B cell (primary cell): ENCODE measurements around the gene CALR. TPM values are rescaled to one million over a fixed set of nuclear protein-coding genes. Genes with fewer than 3 reads are reported as not detected.

Experiments
- ATAC-seq: fragments of 200-7000 bp; cut with Tn5 transposase; one replicate; pipeline ENCODE4 v1.10.0; 2021; ENCODE audit warnings: low read depth, mild to moderate bottlenecking, moderate number of reproducible peaks, moderate library complexity
- CTCF ChIA-PET: fragments of 350-600 bp; sonication (Branson Sonifier 250); formaldehyde crosslinking; loops from one replicate; lab custom pipeline; 2021; ENCODE audit warnings: antibody characterized with exemption, inconsistent platforms; lab: Charles Lee
- POLR2A ChIA-PET: fragments of 350-600 bp; sonication (Branson Sonifier 250); formaldehyde crosslinking; loops from one replicate; lab custom pipeline; 2021; ENCODE audit warnings: antibody characterized with exemption; lab: Charles Lee
- DNase-seq: peaks from one replicate; pipeline ENCODE4 v3.0.0; 2013
- H2AFZ ChIP-seq: 2 replicates; pipeline ENCODE4 v1.6.1; 2012; ENCODE audit warnings: mild to moderate bottlenecking, low read depth, low read length; ENCODE audit not compliant: insufficient read depth, poor library complexity, severe bottlenecking
- H3K27ac ChIP-seq, 2 donors: 1 replicate in 1 of 2; 2 replicates in 1 of 2; pipeline ENCODE4 v1.5.1; 2012 to 2013; ENCODE audit warnings: low read length in 2 of 2, mild to moderate bottlenecking in 2 of 2, moderate library complexity in 1 of 2
- H3K27me3 ChIP-seq, 4 experiments: fragments of 200-600 bp in 1 of 4; sonication (generic) in 1 of 4; replicated peaks in 1 of 4; 1 replicate in 2 of 4; 2 replicates in 2 of 4; pipeline versions ENCODE4 v1.6.1 to v1.7.0; 2013 to 2016; ENCODE audit warnings: low read length in 3 of 4, mild to moderate bottlenecking in 2 of 4, mixed read lengths in 1 of 4, moderate library complexity in 1 of 4; ENCODE audit not compliant: insufficient read depth in 4 of 4, control insufficient read depth in 3 of 4; ENCODE audit errors: control extremely low read depth in 1 of 4
- H3K36me3 ChIP-seq, 2 experiments: replicated peaks in 1 of 2; 1 replicate in 1 of 2; 2 replicates in 1 of 2; pipeline versions ENCODE4 v1.6.1 to v1.7.1; 2013; ENCODE audit warnings: low read length in 1 of 2; ENCODE audit not compliant: insufficient read depth in 2 of 2, control insufficient read depth in 1 of 2; ENCODE audit errors: control extremely low read depth in 1 of 2, extremely low read depth in 1 of 2
- H3K4me1 ChIP-seq, 2 donors: fragments of 200-600 bp in 1 of 2; sonication (generic) in 1 of 2; 1 replicate in 1 of 2; 2 replicates in 1 of 2; pipeline versions ENCODE4 v1.5.1 to v1.6.1; 2013 to 2017; ENCODE audit warnings: low read length in 2 of 2; ENCODE audit not compliant: control insufficient read depth in 2 of 2, insufficient read depth in 2 of 2
- H3K4me2 ChIP-seq: replicated peaks from 2 replicates; pipeline ENCODE3; 2012; ENCODE audit warnings: mild to moderate bottlenecking, low read depth, low read length; ENCODE audit not compliant: poor library complexity, severe bottlenecking
- H3K4me3 ChIP-seq, 5 experiments: fragments of 200-600 bp in 1 of 5; sonication (generic) in 1 of 5; 1 replicate in 3 of 5; 2 replicates in 2 of 5; pipeline versions ENCODE4 v1.5.1 to v1.7.0; 2011 to 2016; ENCODE audit warnings: low read length in 4 of 5, mild to moderate bottlenecking in 4 of 5, low read depth in 2 of 5, control low read depth in 1 of 5, moderate library complexity in 1 of 5; ENCODE audit not compliant: insufficient read depth in 1 of 5; ENCODE audit errors: control extremely low read depth in 1 of 5, extremely low read depth in 1 of 5
- H3K79me2 ChIP-seq: fragments of 200-600 bp; sonication (generic); one replicate; pipeline ENCODE4 v1.6.0; 2016; ENCODE audit warnings: low read length; ENCODE audit not compliant: control insufficient read depth, insufficient read depth
- H3K9ac ChIP-seq: fragments of 200-600 bp; sonication (generic); 2 replicates; pipeline ENCODE4 v1.6.1; 2017; ENCODE audit warnings: mild to moderate bottlenecking, low read length, moderate library complexity
- H3K9me3 ChIP-seq, 3 donors: one replicate each; pipeline versions ENCODE4 v1.6.1 to v1.7.1; 2013; ENCODE audit warnings: low read length in 2 of 3; ENCODE audit not compliant: control insufficient read depth in 2 of 3, insufficient read depth in 1 of 3; ENCODE audit errors: control extremely low read depth in 1 of 3
- H4K20me1 ChIP-seq: 2 replicates; pipeline ENCODE4 v1.6.0; 2012; ENCODE audit warnings: mild to moderate bottlenecking, low read length; ENCODE audit not compliant: insufficient read depth, control insufficient read depth, poor library complexity, severe bottlenecking
- H3K27ac Mint-ChIP-seq: one replicate; pipeline ENCODE4 v1.8.0; 2021; ENCODE audit warnings: mixed read lengths
- H3K27me3 Mint-ChIP-seq: one replicate; pipeline ENCODE4 v1.8.0; 2021; ENCODE audit warnings: mixed read lengths
- H3K4me1 Mint-ChIP-seq: one replicate; pipeline ENCODE4 v1.8.0; 2021; ENCODE audit warnings: mixed read lengths
- H3K4me3 Mint-ChIP-seq: one replicate; pipeline ENCODE4 v1.8.0; 2021; ENCODE audit warnings: mixed read lengths
- H3K9me3 Mint-ChIP-seq: one replicate; pipeline ENCODE4 v1.8.0; 2022; ENCODE audit warnings: mixed read lengths; ENCODE audit not compliant: insufficient read depth
- EZH2 ChIP-seq: IDR thresholded peaks from 2 replicates; pipeline ENCODE4 v1.6.1; 2012; ENCODE audit warnings: borderline replicate concordance, low read depth, mild to moderate bottlenecking, moderate library complexity, low read length; ENCODE audit not compliant: insufficient read depth, poor library complexity, severe bottlenecking
- WGBS: methylation state at CpG from one replicate; pipeline ENCODE4 v1.1.5; 2013; ENCODE audit warnings: missing lambda C conversion rate; ENCODE audit not compliant: insufficient coverage; 5-methylcytosine and 5-hydroxymethylcytosine counted together
- intact Hi-C: fragments of 100-400 bp; cut with micrococcal nuclease; formaldehyde crosslinking; loops from one replicate; pipeline ENCODE4 v1.10.0; 2022
- polyA plus RNA-seq: library from polyadenylated mRNA; depleted of rRNA; stranded (reverse); fragments of >200 nt; gene quantifications from 2 replicates; pipeline ENCODE4 v1.2.3, GENCODE V29; 2012
- total RNA-seq, 2 donors: library from RNA; stranded (reverse); fragments of 120-200 nt in 1 of 2; gene quantifications; 1 replicate in 1 of 2; 2 replicates in 1 of 2; pipeline versions ENCODE4 v1.2.3 to v1.2.4, GENCODE V29; 2013 to 2022
- TF ChIP-seq, protein P1 (sequence below): fragments of 200-600 bp; IDR thresholded peaks from one replicate; pipeline ENCODE4 v1.8.0; 2022; ENCODE audit warnings: antibody characterized with exemption, mild to moderate bottlenecking

Gene CALR
- total and polyA plus RNA-seq, 2 donors (not counting 1 experiment from before 2014, with no cell fraction given): 214 to 385 TPM

GRCh38 chr19:12946731-12947496 is 8.5 kb downstream of the CALR start:
- CTCF ChIA-PET: interaction anchor here (1.0 to 1.4 kb wide), 5 partner anchors 8 to 148 kb away, joined by 3 to 5 read pairs (median 3); partner anchors contain the start of gene GADD45GIP1

More at GRCh38 chr19:12946731-12947496, 8.5 kb downstream of the CALR start:
- Histone ChIP-seq H3K36me3 (peaks cover 0 to 74% of the 10 kb centered on the region in 2 experiments), H3K9ac (peak overlapping the region; percentile 94), H3K79me2 (peaks cover 33% of the 10 kb centered on the region), H3K9me3 (peaks cover 0 to 7% (median 0%) of the 10 kb centered on the region in 3 donors), H3K4me2 (peak overlapping the region; percentile 94), H3K27ac (peak overlapping the region; percentile 68 to 86), H3K4me1 (peaks cover 15 to 32% of the 10 kb centered on the region in 2 donors), H3K27me3 (no peaks in the 10 kb centered on the region), H3K4me3 (peak overlapping the region; percentile 55 to 90 (median 61)), H2AFZ (no peak overlapping the region), H4K20me1 (peaks cover 27% of the 10 kb centered on the region)
- Mint-ChIP-seq H3K4me3 (peak overlapping the region; percentile 92), H3K9me3 (no peaks in the 10 kb centered on the region), H3K27ac (peak overlapping the region; percentile 92), H3K4me1 (peaks cover 40% of the 10 kb centered on the region), H3K27me3 (no peaks in the 10 kb centered on the region)
- no peak for DNase-seq
- intact Hi-C loops: no loop called here
- ATAC-seq: no peak
- WGBS: 96% methylated on average over 4 of the region's 14 CpGs
- POLR2A ChIA-PET: interaction anchor here (0.6 to 0.9 kb wide), 2 partner anchors 19 to 147 kb away, joined by 4 to 7 read pairs; no protein-coding TSS in a partner anchor
- TF ChIP-seq EZH2: no peak
- TF ChIP-seq, protein P1, sequence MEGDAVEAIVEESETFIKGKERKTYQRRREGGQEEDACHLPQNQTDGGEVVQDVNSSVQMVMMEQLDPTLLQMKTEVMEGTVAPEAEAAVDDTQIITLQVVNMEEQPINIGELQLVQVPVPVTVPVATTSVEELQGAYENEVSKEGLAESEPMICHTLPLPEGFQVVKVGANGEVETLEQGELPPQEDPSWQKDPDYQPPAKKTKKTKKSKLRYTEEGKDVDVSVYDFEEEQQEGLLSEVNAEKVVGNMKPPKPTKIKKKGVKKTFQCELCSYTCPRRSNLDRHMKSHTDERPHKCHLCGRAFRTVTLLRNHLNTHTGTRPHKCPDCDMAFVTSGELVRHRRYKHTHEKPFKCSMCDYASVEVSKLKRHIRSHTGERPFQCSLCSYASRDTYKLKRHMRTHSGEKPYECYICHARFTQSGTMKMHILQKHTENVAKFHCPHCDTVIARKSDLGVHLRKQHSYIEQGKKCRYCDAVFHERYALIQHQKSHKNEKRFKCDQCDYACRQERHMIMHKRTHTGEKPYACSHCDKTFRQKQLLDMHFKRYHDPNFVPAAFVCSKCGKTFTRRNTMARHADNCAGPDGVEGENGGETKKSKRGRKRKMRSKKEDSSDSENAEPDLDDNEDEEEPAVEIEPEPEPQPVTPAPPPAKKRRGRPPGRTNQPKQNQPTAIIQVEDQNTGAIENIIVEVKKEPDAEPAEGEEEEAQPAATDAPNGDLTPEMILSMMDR: no peak
